ENCODE measurements around the gene MADD.

MADD gene

GRCh38 chr11:47269829-47270305 lies at the start of gene MADD:
Gene MADD (plus strand): TSS chr11:47270133.
- DNase-seq: peak; percentile 91

GRCh38 chr11:47220401-47220821 lies 49.5 kb upstream of the MADD start:
- DNase-seq: no peak

- no peak for DNase-seq
Observed at GRCh38 chr11:47222696-47223095, 47.2 kb upstream of the MADD start.

GRCh38 chr11:47225552-47226400 lies 44.2 kb upstream of the MADD start:
- DNase-seq: no peak

GRCh38 chr11:47229161-47229560 lies 40.8 kb upstream of the MADD start:
- DNase-seq: no peak

DNA sequence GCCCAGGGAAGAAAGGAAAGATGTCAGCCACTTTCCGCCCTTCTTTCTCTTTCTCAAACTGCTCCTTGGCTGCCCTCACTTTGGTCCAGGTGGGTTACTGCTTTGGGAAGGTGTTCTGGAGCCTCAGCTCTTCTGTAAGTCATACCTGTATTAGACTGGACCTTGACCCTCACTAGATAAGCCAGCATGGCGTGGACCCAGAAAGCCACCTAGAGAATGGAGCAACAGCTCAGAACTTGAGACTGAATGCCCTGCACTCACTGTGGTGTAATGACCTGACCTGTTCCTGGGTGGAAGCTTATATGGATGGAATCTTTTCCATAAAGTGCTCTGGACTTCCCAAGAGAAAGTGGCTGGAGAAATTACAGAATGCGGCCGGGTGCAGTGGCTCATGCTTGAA lies 36.9 kb upstream of the MADD start:
- no peak for DNase-seq

- DNase-seq: peak; percentile 23
Observed at GRCh38 chr11:47233989-47234668, 35.8 kb upstream of the MADD start.

- peak; percentile 81 for DNase-seq
Observed at GRCh38 chr11:47234669-47235100, 35.2 kb upstream of the MADD start.

DNA sequence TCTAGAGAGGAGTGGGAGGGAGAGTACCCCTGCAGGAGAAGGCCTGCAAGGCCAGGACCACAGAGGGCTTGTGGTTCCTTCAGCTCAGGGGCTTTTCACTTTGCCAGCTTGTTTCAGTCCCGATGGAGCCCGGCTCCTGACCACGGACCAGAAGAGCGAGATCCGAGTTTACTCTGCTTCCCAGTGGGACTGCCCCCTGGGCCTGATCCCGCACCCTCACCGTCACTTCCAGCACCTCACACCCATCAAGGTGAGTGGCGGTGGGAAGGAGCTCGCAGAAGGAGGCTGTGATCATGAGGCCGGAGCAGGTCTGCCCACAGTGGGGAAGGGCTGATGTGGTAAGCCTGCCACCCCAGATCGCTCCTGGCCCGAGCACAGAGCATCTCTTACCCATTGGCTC lies 34.8 kb upstream of the MADD start:
- DNase-seq: no peak

DNA sequence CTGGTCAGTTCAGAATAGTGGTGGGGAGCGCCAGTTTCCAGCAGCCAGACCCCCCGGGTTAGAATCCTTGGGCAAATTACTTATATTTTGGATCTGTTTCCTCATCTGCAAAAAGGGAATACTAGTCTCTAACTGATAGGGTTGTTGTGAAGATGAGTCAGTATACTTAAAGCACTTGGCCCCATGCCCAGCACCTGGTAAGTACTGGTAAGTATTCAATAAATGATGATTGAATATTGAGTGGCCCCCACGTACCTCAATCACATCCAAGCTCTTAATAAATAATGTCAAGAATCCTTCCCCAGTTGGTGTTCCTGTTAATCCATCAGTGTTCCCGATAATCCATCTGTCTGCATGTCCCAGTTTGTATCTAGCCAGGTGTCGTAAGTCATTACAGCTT lies 33.5 kb upstream of the MADD start:
- DNase-seq: no peak

- no peak for DNase-seq
Observed at GRCh38 chr11:47239852-47240251, 30.1 kb upstream of the MADD start.

GRCh38 chr11:47241841-47242301 lies 28.1 kb upstream of the MADD start:
- no peak for DNase-seq

DNA sequence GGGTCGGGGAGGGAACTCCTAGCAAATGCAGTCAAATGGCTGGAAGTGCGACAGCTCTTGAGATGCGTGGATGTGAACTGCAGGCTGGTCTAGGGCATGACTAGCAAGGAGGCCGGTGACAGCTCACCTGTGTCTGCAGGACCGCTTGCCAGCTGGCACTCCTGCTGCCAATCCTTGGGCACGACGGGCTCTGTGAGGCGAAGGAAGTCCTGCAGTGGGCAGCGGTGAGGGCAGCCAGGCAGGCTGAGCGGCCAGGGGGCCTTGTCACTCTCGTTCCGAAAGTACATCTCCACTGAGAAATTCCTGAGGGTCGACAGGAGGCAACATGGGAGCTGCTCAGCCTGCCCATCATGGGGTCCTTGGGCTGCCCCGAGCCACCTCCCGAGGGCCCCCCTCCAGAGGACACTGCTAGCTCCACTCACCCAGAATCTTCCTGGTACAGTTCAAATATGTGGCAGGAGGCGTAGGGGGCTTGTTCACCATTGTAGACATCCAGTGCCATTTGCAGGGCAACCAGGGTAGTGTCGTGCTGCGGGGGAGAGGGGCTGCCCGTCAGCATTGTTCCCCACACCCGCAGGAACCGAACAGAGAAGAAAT lies 27.2 kb upstream of the MADD start:
- DNase-seq: no peak

DNA sequence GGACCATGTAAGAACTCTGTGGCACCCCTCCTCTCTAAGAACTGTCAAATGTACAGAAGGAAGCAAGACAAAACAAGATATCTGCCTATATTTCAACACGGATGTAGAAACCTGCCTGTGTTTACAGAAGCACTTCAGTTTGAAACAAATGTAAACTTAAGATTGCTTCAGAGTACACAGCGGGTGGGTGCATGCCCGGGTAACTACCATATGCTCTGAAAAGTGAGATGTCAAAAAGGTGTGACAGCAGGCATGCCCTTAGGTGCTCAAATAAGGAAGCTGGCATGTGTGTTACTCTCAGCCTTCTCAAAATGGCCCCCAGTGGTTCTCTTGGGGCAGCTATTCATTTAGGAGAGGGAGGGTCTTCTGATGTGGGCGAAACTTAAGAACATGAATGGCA lies 26.5 kb upstream of the MADD start:
- DNase-seq: no peak

DNA sequence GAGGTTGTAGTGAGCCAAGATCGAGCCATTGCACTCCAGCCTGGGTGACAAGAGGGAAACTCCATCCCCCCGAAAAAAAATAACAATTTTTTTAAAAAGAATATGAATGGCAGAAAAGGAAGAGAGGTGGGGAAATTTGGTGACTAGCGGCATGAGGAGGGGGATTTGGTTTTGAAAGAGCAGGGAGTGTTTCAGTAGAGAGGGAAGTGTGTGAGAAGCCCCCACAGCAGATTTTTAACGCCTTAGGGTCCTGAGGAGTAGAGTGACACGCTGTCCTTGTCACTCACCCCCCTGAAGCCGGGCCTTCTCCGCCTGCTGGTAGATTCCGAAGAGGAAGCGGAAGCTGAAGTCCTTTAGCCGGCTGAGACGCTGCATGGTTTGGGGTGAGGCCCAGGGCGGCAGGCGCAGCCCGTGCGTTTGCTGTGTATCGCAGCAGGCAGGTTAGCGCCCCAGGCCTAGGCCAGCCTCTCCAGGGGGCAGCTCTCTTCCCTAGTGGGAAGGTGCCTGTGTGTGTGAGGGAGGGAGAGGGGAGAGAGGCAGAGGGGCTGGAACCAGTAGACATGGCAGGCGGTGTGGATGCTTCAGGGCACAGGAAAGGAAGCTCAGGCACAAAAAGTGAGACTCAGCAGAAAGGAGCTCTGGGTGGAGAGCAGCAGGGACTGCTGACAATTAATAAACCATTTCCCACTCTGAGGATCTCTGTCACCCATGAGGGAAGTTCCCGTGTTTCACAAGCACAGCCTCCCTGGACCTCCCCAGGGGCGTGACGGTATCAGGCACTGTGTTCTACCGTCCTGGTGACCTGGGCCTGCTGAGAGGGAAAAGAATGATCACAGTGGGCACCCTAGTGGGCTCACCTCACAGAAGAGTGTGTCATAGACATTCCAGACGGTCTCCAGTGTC lies 25.2 kb upstream of the MADD start:
- peak; percentile 38 for DNase-seq

- no peak for DNase-seq
Observed at GRCh38 chr11:47245611-47246357, 24.1 kb upstream of the MADD start.

DNA sequence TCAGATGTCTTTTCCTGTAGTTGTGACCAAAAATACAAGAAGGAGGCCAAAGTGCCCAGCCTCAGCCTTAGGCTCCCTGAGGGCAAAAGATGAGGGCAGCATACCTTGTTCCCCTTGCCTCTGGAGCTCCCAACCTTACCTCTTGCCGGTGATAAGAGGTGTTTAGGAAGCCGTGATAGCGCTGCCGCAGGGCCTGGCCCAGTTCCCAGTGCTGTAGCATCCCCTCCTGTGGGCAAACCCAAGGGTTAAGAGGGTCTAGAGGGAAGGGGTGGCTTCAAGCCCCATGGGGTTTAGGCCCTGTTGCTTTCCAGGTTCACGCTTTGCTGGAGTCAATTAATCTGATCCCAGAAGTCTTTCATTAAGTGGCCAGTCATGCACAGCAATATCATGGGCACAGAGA lies 22.4 kb upstream of the MADD start:
- DNase-seq: no peak

- no peak for DNase-seq
Observed at GRCh38 chr11:47248304-47248663, 21.6 kb upstream of the MADD start.

GRCh38 chr11:47248664-47249377 lies 21.1 kb upstream of the MADD start, which contains the start of gene ACP2:
Gene ACP2 (minus strand): TSS chr11:47248814. CDS start chr11:47248789, 25 bp downstream.
- DNase-seq: peak; percentile 86

DNA sequence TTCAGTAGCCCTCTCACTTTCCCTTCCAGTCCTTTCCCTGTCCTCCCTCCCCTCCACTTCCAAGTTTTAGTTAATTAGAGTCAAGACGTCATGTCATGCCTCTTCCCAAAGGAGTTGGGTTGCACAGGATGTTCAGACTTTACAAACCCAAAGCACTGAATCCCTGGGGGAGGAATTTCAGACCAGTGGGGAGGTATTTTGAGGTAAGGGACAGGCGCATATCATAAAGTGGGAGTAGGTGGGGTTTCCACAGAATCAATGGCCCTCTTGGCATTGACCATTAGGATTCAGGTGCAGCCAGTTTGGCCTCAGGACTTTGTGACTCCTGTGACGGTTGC lies 20.6 kb upstream of the MADD start:
- no peak for DNase-seq

DNA sequence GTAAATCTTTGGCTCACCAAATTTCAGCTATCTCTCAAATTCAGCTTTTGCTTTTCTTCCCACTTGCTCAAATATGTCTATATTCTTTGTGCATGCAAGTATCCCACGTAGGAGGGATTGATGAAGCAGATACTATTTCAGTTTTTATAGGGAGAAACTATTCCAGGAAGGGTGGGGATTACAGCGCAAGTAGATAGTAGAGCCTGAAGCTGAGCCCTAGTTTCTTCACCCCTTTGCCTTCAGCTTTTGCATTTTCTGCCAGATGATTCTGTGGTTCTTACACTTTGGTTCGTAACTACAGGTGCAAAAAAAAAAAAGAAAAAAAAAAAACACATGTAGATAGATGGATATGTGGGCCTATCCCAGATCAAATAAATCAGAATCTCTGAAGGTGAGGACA lies 18.2 kb upstream of the MADD start:
- no peak for DNase-seq

Measured in CD4-positive, alpha-beta T cell treated with Interleukin-15 for 1 hour (primary cell).